B cell (primary cell): ENCODE results near the gene CRYBG2. TPM values are rescaled to one million over a fixed set of nuclear protein-coding genes. Genes with fewer than 3 reads are reported as not detected.

ENCODE experiments used
- ATAC-seq: fragments of 200-7000 bp; cut with Tn5 transposase; one replicate; pipeline ENCODE4 v1.10.0; 2021; ENCODE audit warnings: low read depth, mild to moderate bottlenecking, moderate number of reproducible peaks, moderate library complexity
- CTCF ChIA-PET: fragments of 350-600 bp; sonication (Branson Sonifier 250); formaldehyde crosslinking; loops from one replicate; lab custom pipeline; 2021; ENCODE audit warnings: antibody characterized with exemption, inconsistent platforms; lab: Charles Lee
- POLR2A ChIA-PET: fragments of 350-600 bp; sonication (Branson Sonifier 250); formaldehyde crosslinking; loops from one replicate; lab custom pipeline; 2021; ENCODE audit warnings: antibody characterized with exemption; lab: Charles Lee
- DNase-seq: peaks from one replicate; pipeline ENCODE4 v3.0.0; 2013
- H2AFZ ChIP-seq: 2 replicates; pipeline ENCODE4 v1.6.1; 2012; ENCODE audit warnings: mild to moderate bottlenecking, low read depth, low read length; ENCODE audit not compliant: insufficient read depth, poor library complexity, severe bottlenecking
- H3K27ac ChIP-seq, 2 donors: 1 replicate in 1 of 2; 2 replicates in 1 of 2; pipeline ENCODE4 v1.5.1; 2012 to 2013; ENCODE audit warnings: low read length in 2 of 2, mild to moderate bottlenecking in 2 of 2, moderate library complexity in 1 of 2
- H3K27me3 ChIP-seq, 4 experiments: fragments of 200-600 bp in 1 of 4; sonication (generic) in 1 of 4; replicated peaks in 1 of 4; 1 replicate in 2 of 4; 2 replicates in 2 of 4; pipeline versions ENCODE4 v1.6.1 to v1.7.0; 2013 to 2016; ENCODE audit warnings: low read length in 3 of 4, mild to moderate bottlenecking in 2 of 4, mixed read lengths in 1 of 4, moderate library complexity in 1 of 4; ENCODE audit not compliant: insufficient read depth in 4 of 4, control insufficient read depth in 3 of 4; ENCODE audit errors: control extremely low read depth in 1 of 4
- H3K36me3 ChIP-seq, 2 experiments: replicated peaks in 1 of 2; 1 replicate in 1 of 2; 2 replicates in 1 of 2; pipeline versions ENCODE4 v1.6.1 to v1.7.1; 2013; ENCODE audit warnings: low read length in 1 of 2; ENCODE audit not compliant: insufficient read depth in 2 of 2, control insufficient read depth in 1 of 2; ENCODE audit errors: control extremely low read depth in 1 of 2, extremely low read depth in 1 of 2
- H3K4me1 ChIP-seq, 2 donors: fragments of 200-600 bp in 1 of 2; sonication (generic) in 1 of 2; 1 replicate in 1 of 2; 2 replicates in 1 of 2; pipeline versions ENCODE4 v1.5.1 to v1.6.1; 2013 to 2017; ENCODE audit warnings: low read length in 2 of 2; ENCODE audit not compliant: control insufficient read depth in 2 of 2, insufficient read depth in 2 of 2
- H3K4me2 ChIP-seq: replicated peaks from 2 replicates; pipeline ENCODE3; 2012; ENCODE audit warnings: mild to moderate bottlenecking, low read depth, low read length; ENCODE audit not compliant: poor library complexity, severe bottlenecking
- H3K4me3 ChIP-seq, 5 experiments: fragments of 200-600 bp in 1 of 5; sonication (generic) in 1 of 5; 1 replicate in 3 of 5; 2 replicates in 2 of 5; pipeline versions ENCODE4 v1.5.1 to v1.7.0; 2011 to 2016; ENCODE audit warnings: low read length in 4 of 5, mild to moderate bottlenecking in 4 of 5, low read depth in 2 of 5, control low read depth in 1 of 5, moderate library complexity in 1 of 5; ENCODE audit not compliant: insufficient read depth in 1 of 5; ENCODE audit errors: control extremely low read depth in 1 of 5, extremely low read depth in 1 of 5
- H3K79me2 ChIP-seq: fragments of 200-600 bp; sonication (generic); one replicate; pipeline ENCODE4 v1.6.0; 2016; ENCODE audit warnings: low read length; ENCODE audit not compliant: control insufficient read depth, insufficient read depth
- H3K9ac ChIP-seq: fragments of 200-600 bp; sonication (generic); 2 replicates; pipeline ENCODE4 v1.6.1; 2017; ENCODE audit warnings: mild to moderate bottlenecking, low read length, moderate library complexity
- H3K9me3 ChIP-seq, 3 donors: one replicate each; pipeline versions ENCODE4 v1.6.1 to v1.7.1; 2013; ENCODE audit warnings: low read length in 2 of 3; ENCODE audit not compliant: control insufficient read depth in 2 of 3, insufficient read depth in 1 of 3; ENCODE audit errors: control extremely low read depth in 1 of 3
- H4K20me1 ChIP-seq: 2 replicates; pipeline ENCODE4 v1.6.0; 2012; ENCODE audit warnings: mild to moderate bottlenecking, low read length; ENCODE audit not compliant: insufficient read depth, control insufficient read depth, poor library complexity, severe bottlenecking
- H3K27ac Mint-ChIP-seq: one replicate; pipeline ENCODE4 v1.8.0; 2021; ENCODE audit warnings: mixed read lengths
- H3K27me3 Mint-ChIP-seq: one replicate; pipeline ENCODE4 v1.8.0; 2021; ENCODE audit warnings: mixed read lengths
- H3K4me1 Mint-ChIP-seq: one replicate; pipeline ENCODE4 v1.8.0; 2021; ENCODE audit warnings: mixed read lengths
- H3K4me3 Mint-ChIP-seq: one replicate; pipeline ENCODE4 v1.8.0; 2021; ENCODE audit warnings: mixed read lengths
- H3K9me3 Mint-ChIP-seq: one replicate; pipeline ENCODE4 v1.8.0; 2022; ENCODE audit warnings: mixed read lengths; ENCODE audit not compliant: insufficient read depth
- EZH2 ChIP-seq: IDR thresholded peaks from 2 replicates; pipeline ENCODE4 v1.6.1; 2012; ENCODE audit warnings: borderline replicate concordance, low read depth, mild to moderate bottlenecking, moderate library complexity, low read length; ENCODE audit not compliant: insufficient read depth, poor library complexity, severe bottlenecking
- WGBS: methylation state at CpG from one replicate; pipeline ENCODE4 v1.1.5; 2013; ENCODE audit warnings: missing lambda C conversion rate; ENCODE audit not compliant: insufficient coverage; 5-methylcytosine and 5-hydroxymethylcytosine counted together
- intact Hi-C: fragments of 100-400 bp; cut with micrococcal nuclease; formaldehyde crosslinking; loops from one replicate; pipeline ENCODE4 v1.10.0; 2022
- polyA plus RNA-seq: library from polyadenylated mRNA; depleted of rRNA; stranded (reverse); fragments of >200 nt; gene quantifications from 2 replicates; pipeline ENCODE4 v1.2.3, GENCODE V29; 2012
- total RNA-seq, 2 donors: library from RNA; stranded (reverse); fragments of 120-200 nt in 1 of 2; gene quantifications; 1 replicate in 1 of 2; 2 replicates in 1 of 2; pipeline versions ENCODE4 v1.2.3 to v1.2.4, GENCODE V29; 2013 to 2022
- TF ChIP-seq, protein P1 (sequence below): fragments of 200-600 bp; IDR thresholded peaks from one replicate; pipeline ENCODE4 v1.8.0; 2022; ENCODE audit warnings: antibody characterized with exemption, mild to moderate bottlenecking

CRYBG2 gene
- total and polyA plus RNA-seq, 2 donors (not counting 1 experiment from before 2014, with no cell fraction given), result 3.3 to 5.3 TPM

DNA sequence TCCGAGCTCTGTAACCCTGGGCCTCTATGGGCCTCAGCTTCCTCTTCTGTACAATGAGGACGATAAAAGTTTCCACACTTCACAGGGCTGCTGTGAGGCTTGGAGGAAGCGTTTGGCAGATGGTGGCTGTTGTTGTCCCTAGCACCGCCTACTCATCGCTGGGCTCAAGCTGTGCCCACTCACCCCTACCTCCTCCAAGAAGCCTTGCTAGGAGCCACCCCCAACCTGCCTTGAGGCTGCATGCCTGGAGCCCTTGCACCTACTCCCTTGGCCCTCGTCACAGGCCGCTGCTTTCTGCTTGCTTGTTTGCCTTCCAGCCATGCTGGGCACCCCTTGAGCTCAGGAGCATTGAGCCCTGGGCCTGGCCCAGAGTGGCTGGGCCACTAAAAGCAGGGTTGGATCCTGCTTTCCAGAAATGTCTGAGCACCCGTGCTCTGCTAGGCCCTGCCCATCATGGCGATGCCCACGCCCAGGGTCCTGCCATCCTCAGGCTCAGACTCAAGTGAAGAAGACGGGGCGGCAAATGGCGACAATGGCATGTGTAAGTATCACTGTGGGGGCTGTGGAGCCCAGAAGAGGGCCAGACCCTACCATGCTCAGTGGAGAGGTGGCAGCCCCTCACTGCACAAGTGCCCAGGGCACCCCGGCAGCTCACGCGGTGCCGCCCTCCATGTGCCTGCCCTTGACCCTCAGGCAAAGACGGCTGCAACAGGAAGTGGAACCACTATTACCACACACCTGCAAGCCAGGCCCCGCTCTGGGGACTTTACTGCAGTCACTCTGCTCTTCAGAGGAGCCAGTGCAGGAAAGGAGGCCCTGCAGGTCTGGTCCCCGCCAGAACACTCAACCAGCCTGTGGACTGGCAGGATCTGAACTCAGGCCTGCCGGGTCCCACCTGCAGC, 64.5 kb downstream of the CRYBG2 start:
- peak overlapping the region; percentile 86 for H3K4me3 Mint-ChIP-seq
- intact Hi-C loops, result loop anchor here (1.0 to 10.0 kb wide), 9 partner anchors 9 to 1885 kb away; partner anchors contain the start of genes CD52, CEP85, HMGN2 and PTAFR
- Histone ChIP-seq H3K9ac (peak overlapping the region; percentile 21), H3K27me3 (no peaks in the 10 kb centered on the region), H4K20me1 (no peaks in the 10 kb centered on the region), H3K4me2 (peak overlapping the region; percentile 65), H3K4me3 (peak overlapping the region in 1 of 5 experiments; percentile 39), H3K79me2 (peaks cover 23% of the 10 kb centered on the region), H3K36me3 (no peaks in the 10 kb centered on the region), H3K27ac (peak overlapping the region; percentile 93 to 96), H3K9me3 (no peaks in the 10 kb centered on the region), H3K4me1 (peaks cover 89 to 95% of the 10 kb centered on the region in 2 donors), H2AFZ (no peak overlapping the region)
- DNase-seq (peak; percentile 92), ATAC-seq (peak; percentile 58)
- peak overlapping the region; percentile 97 for H3K27ac Mint-ChIP-seq
- TF ChIP-seq, protein P1, sequence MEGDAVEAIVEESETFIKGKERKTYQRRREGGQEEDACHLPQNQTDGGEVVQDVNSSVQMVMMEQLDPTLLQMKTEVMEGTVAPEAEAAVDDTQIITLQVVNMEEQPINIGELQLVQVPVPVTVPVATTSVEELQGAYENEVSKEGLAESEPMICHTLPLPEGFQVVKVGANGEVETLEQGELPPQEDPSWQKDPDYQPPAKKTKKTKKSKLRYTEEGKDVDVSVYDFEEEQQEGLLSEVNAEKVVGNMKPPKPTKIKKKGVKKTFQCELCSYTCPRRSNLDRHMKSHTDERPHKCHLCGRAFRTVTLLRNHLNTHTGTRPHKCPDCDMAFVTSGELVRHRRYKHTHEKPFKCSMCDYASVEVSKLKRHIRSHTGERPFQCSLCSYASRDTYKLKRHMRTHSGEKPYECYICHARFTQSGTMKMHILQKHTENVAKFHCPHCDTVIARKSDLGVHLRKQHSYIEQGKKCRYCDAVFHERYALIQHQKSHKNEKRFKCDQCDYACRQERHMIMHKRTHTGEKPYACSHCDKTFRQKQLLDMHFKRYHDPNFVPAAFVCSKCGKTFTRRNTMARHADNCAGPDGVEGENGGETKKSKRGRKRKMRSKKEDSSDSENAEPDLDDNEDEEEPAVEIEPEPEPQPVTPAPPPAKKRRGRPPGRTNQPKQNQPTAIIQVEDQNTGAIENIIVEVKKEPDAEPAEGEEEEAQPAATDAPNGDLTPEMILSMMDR, result no peak
- no peak for TF ChIP-seq EZH2
- H3K9me3 Mint-ChIP-seq, result no peaks in the 10 kb centered on the region
- POLR2A ChIA-PET, result interaction anchor here (0.6 to 21.9 kb wide), 15 partner anchors 8 to 142 kb away, joined by 3 to 1239 read pairs (median 4); partner anchors contain the start of genes CD52, DHDDS, SH3BGRL3 and UBXN11
- 11% methylated on average over 20 of the region's 21 CpGs for WGBS
- peaks cover 89% of the 10 kb centered on the region for H3K4me1 Mint-ChIP-seq
- CTCF ChIA-PET, result interaction anchor here (1.2 to 26.4 kb wide), 12 partner anchors 8 to 170 kb away, joined by 3 to 1400 read pairs (median 5); partner anchors contain the start of genes CD52, CEP85, SH3BGRL3 and UBXN11
- H3K27me3 Mint-ChIP-seq, result no peaks in the 10 kb centered on the region
